IPS-15b (cell line): ENCODE results near the gene RNF38.

Source experiments
- H3K27me3 ChIP-seq: one replicate; pipeline ENCODE4 v1.6.1; 2013; ENCODE audit warnings: low read length; ENCODE audit not compliant: control insufficient read depth, insufficient read depth
- H3K36me3 ChIP-seq: one replicate; pipeline ENCODE4 v1.6.1; 2013; ENCODE audit warnings: low read length; ENCODE audit not compliant: control insufficient read depth, insufficient read depth
- H3K4me1 ChIP-seq: one replicate; pipeline ENCODE4 v1.6.1; 2013; ENCODE audit warnings: mild to moderate bottlenecking, low read length; ENCODE audit not compliant: control insufficient read depth, insufficient read depth
- H3K4me3 ChIP-seq: one replicate; pipeline ENCODE4 v1.5.1; 2013; ENCODE audit warnings: low read depth, low read length
- H3K9ac ChIP-seq: one replicate; pipeline ENCODE4 v1.6.1; 2013; ENCODE audit warnings: low read depth, mild to moderate bottlenecking, low read length
- H3K9me3 ChIP-seq: one replicate; pipeline ENCODE4 v1.6.1; 2013; ENCODE audit warnings: mild to moderate bottlenecking, low read length; ENCODE audit not compliant: control insufficient read depth, insufficient read depth

Gene RNF38

DNA sequence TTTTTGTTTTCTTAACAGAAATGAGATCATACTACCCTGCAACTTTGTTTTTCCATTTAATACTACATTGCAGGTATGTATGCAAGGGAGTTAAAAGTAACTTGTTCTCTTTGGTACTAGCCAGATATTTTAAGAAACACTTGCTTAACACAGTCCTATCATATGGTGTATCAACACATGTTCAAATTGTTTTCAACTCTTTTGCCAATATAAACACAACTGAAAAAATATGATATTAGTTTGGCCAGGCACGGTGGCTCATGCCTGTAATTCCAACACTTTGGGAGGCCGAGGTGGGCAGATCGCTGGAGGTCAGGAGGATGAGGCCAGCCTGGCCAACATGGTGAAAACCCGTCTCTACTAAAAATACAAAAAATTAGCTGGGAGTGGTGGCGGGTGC lies 41.6 kb downstream of the RNF38 start:
- H3K36me3 ChIP-seq = peaks cover 6% of the 10 kb centered on the region
- no peaks in the 10 kb centered on the region for H3K4me1 ChIP-seq
- no peak overlapping the region for H3K4me3 ChIP-seq
- no peak overlapping the region for H3K9ac ChIP-seq
- no peaks in the 10 kb centered on the region for H3K27me3 ChIP-seq
- H3K9me3 ChIP-seq = no peaks in the 10 kb centered on the region

GRCh38 chr9:36357639-36358038 lies 42.4 kb downstream of the RNF38 start:
- no peaks in the 10 kb centered on the region for H3K9me3 ChIP-seq
- H3K9ac ChIP-seq = no peak overlapping the region
- peaks cover 6% of the 10 kb centered on the region for H3K36me3 ChIP-seq
- no peaks in the 10 kb centered on the region for H3K4me1 ChIP-seq
- H3K27me3 ChIP-seq = no peaks in the 10 kb centered on the region
- no peak overlapping the region for H3K4me3 ChIP-seq

DNA sequence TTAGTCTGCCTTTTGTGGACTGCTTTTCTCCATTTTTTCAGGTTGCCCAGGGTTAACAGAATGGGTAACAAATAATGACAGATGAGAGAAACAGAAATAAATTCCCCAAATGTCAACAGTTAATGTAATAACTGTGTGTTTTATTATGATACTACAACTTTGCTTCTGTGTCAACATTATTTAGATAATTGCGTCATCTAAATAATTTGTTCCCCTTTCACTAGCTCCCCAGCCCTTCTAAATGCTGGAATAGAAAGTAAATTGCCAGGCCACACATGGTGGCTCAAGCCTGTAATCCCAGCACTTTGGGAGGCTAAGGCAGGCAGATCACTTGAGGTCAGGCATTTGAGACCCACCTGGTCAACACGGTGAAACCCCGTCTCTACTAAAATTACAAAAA lies 53.5 kb downstream of the RNF38 start:
- Histone ChIP-seq H3K4me1 (no peaks in the 10 kb centered on the region), H3K9ac (no peak overlapping the region), H3K4me3 (no peak overlapping the region), H3K36me3 (peaks cover 22% of the 10 kb centered on the region), H3K9me3 (no peaks in the 10 kb centered on the region), H3K27me3 (no peaks in the 10 kb centered on the region)

- Histone ChIP-seq H3K27me3 (no peaks in the 10 kb centered on the region), H3K4me3 (no peak overlapping the region), H3K9me3 (no peaks in the 10 kb centered on the region), H3K4me1 (no peaks in the 10 kb centered on the region), H3K9ac (no peak overlapping the region), H3K36me3 (peaks cover 21% of the 10 kb centered on the region)
Measured at GRCh38 chr9:36345103-36345846, 54.8 kb downstream of the RNF38 start.

GRCh38 chr9:36341936-36342577 lies 58.0 kb downstream of the RNF38 start:
- H3K9me3 ChIP-seq = no peaks in the 10 kb centered on the region
- H3K36me3 ChIP-seq = peaks cover 16% of the 10 kb centered on the region
- no peaks in the 10 kb centered on the region for H3K4me1 ChIP-seq
- no peaks in the 10 kb centered on the region for H3K27me3 ChIP-seq
- H3K9ac ChIP-seq = no peak overlapping the region
- H3K4me3 ChIP-seq = no peak overlapping the region

DNA sequence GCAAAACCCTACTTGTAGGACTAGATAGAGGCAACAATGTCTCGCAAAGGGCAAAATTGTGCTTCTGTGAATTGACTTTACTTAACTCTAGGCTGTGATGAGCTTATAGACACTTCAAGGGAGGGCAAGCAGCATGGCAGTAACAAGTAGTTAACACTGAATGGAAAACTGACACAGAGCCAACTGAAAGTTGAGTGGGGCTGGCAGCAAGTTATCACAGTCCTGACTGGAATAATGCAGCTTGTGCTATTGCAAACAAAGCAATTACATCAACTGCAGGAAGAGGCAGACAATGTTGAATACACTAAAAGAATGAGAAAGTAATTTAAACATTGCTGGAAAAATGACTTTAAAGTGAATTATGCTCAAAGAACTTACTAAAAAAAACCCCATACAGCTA lies 62.2 kb downstream of the RNF38 start:
- Histone ChIP-seq H3K4me3 (no peak overlapping the region), H3K27me3 (no peaks in the 10 kb centered on the region), H3K9ac (no peak overlapping the region), H3K36me3 (peaks cover 16% of the 10 kb centered on the region), H3K4me1 (no peaks in the 10 kb centered on the region), H3K9me3 (no peaks in the 10 kb centered on the region)

GRCh38 chr9:36337002-36337401 lies 63.1 kb downstream of the RNF38 start:
- no peaks in the 10 kb centered on the region for H3K9me3 ChIP-seq
- no peak overlapping the region for H3K9ac ChIP-seq
- H3K4me3 ChIP-seq = no peak overlapping the region
- peaks cover 16% of the 10 kb centered on the region for H3K36me3 ChIP-seq
- no peaks in the 10 kb centered on the region for H3K4me1 ChIP-seq
- H3K27me3 ChIP-seq = no peaks in the 10 kb centered on the region

GRCh38 chr9:36336131-36336907 lies 63.8 kb downstream of the RNF38 start:
- peaks cover 16% of the 10 kb centered on the region for H3K36me3 ChIP-seq
- H3K27me3 ChIP-seq = no peaks in the 10 kb centered on the region
- H3K9ac ChIP-seq = no peak overlapping the region
- H3K9me3 ChIP-seq = no peaks in the 10 kb centered on the region
- no peak overlapping the region for H3K4me3 ChIP-seq
- H3K4me1 ChIP-seq = no peaks in the 10 kb centered on the region

GRCh38 chr9:36332006-36332405 lies 68.1 kb downstream of the RNF38 start:
- Histone ChIP-seq H3K9ac (no peak overlapping the region), H3K27me3 (no peaks in the 10 kb centered on the region), H3K36me3 (no peaks in the 10 kb centered on the region), H3K4me1 (no peaks in the 10 kb centered on the region), H3K4me3 (no peak overlapping the region), H3K9me3 (no peaks in the 10 kb centered on the region)

GRCh38 chr9:36328798-36329411 lies 71.2 kb downstream of the RNF38 start:
- Histone ChIP-seq H3K4me1 (no peaks in the 10 kb centered on the region), H3K4me3 (no peak overlapping the region), H3K27me3 (no peaks in the 10 kb centered on the region), H3K36me3 (no peaks in the 10 kb centered on the region), H3K9ac (no peak overlapping the region), H3K9me3 (no peaks in the 10 kb centered on the region)

- Histone ChIP-seq H3K4me1 (no peaks in the 10 kb centered on the region), H3K9me3 (no peaks in the 10 kb centered on the region), H3K9ac (no peak overlapping the region), H3K4me3 (no peak overlapping the region), H3K36me3 (no peaks in the 10 kb centered on the region), H3K27me3 (no peaks in the 10 kb centered on the region)
Measured at GRCh38 chr9:36325081-36325828, 74.8 kb downstream of the RNF38 start.
